GM21576 (cell line): ENCODE measurements around the gene KCNQ5.
A peak's percentile ranks its signal among the peaks of the same experiment; 100 is the strongest.

Experiments used
- ATAC-seq: cut with Tn5 transposase; IDR thresholded peaks from one replicate; pipeline ENCODE4 v1.9.1; 2021; ENCODE audit warnings: mild to moderate bottlenecking, moderate library complexity; ENCODE audit not compliant: unreplicated experiment

The KCNQ5 gene

GRCh38 chr6:72639920-72640614 is 18.2 kb downstream of the KCNQ5 start:
- ATAC-seq, result no peak

DNA sequence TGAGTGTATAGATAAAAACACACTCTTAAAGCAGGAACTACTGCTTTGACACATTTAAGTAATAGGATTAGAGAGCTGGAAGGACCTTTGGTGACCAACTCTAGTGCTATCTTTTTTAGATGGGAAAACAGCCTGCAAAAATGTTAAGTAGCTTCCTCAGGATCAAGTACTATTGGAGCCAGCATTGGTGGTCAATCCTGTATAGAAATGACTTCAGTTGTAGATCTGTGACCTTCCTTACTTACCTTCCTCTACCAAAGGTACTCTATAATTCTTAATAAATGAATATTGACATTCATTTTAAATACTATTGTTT is 18.7 kb downstream of the KCNQ5 start:
- no peak for ATAC-seq

DNA sequence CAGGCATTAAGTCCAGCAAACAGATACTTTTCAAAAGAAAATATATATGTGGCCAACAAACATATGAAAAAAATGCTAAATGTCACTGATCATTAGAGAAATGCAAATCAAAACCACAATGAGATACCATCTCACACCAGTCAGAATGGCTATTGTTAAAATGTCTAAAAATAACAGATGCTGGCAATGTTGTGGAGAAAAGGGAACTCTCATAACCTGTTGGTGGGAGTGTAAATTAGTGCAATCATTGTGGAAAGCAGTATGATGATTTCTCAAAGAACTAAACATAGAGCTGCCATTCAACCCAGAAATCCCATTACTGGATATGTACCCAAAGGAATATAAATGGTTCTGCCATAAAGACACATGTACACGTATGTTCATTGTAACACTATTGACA is 20.6 kb downstream of the KCNQ5 start:
- ATAC-seq, result no peak

- no peak for ATAC-seq
These were observed 21.4 kb downstream of the KCNQ5 start for GRCh38 chr6:72643214-72643613.

- no peak for ATAC-seq
These were observed 25.0 kb downstream of the KCNQ5 start for GRCh38 chr6:72646604-72647485.

DNA sequence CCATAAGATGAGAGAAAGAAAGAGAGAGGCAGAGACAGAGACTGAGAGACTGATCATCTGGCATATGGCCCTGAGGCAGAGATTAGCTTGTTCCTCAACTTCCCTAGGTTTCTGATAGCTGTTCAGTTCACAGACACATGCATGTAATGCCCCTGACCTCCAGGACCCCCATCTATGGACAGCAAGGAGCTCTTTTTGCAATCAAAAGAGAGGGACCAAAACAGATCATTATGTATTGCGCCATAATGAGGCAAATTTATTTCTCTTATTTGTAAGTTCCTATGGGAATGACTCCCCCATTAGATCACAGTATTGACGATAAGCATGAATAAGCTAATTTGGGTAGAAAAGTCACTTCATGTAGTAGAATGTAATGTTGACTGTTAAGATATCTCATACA is 25.6 kb downstream of the KCNQ5 start:
- no peak for ATAC-seq

- ATAC-seq, result peak; percentile 47
These were observed 27.4 kb downstream of the KCNQ5 start for GRCh38 chr6:72649032-72649984.

DNA sequence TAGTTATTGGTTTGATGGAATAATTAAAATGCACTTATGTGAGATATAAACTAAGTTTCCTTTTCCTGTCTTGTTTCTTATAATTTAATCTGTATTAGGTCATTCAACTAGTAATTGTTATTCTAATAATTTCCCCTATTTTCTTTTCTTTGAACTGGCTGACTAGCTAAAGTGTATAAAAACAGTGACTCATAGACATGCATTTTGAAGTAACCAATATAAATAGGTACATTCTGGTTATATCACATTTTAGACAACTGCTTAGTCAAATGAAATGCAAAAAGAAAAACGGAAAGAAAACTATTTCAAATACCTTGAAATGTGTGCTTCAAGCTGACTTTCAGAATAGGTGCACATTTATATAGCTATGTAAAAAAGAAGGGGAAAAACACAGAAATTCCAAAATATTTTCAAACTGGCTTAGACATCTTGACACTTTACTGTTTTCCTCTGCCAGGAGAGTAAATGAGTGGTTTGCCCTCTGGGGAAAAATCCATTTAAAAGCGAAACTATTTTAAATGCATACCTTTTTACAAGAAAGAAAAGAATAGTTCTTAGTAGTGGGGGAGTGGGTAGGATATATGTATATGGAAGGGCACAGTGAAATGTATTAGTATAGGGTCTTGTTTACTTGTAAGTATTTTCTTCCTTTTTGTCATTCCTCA is 28.3 kb downstream of the KCNQ5 start:
- ATAC-seq, result no peak

DNA sequence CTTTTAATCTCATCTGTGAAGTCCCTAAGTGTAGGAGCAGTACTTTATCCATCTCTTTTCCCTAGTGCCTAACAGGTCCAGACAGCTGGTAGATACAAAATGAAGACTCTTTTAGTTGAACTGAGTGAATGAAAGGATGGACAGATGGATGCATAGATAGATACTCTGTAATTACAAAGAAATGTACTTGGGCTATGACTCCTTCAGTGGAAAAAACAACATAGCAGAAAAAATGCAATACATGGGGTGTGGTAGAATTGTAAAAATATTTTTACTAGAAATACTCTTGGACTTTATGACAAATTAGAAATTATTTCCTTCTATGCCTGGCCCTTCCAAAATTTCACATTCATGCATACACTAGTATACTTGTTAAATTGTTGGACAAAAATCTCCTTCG is 29.3 kb downstream of the KCNQ5 start:
- no peak for ATAC-seq

DNA sequence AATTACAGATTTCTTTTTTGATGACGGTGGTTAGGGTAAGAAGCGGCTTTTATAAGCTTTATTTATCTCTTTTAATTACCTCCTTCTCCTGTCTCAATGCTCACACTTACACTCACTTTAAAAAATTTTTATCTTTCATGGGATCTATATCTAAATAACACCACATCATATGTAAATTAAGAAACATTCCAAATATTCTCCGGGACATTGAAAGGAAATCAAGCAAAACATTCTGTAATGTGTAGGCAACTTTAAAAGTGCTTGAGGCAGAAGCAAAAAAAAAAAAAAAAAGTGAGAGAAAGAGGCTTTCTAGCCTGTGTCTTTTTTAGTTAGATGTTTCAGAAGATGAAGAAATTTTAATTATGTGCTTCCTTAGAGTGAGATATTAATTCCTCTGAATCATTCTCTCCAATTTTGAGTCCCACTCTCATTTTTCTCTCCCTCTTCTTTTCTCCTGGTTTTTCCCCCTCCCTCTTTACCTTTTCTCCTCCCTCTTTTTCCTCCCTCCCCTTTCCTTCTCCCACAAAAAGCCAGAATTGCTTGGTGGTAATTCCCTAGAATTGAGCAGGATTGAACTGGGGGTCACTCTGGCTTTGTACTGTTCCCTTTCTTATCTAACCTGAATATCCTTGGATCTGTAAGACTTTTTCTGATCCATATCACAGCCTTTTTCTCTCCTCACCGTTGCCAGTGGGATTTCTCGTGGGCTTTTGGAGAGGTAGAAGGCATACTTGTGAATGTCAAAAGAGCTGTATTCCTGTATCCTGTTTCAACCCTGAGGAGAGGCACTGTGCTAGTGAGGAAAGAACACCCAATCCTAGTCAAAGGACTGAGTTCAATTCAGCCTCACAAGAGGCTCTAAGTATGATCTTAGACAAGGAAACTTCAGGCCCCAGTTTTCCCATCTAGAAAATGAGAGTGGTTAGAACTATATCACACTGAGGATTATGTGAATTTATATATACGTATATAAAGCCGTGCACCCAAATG is 30.4 kb downstream of the KCNQ5 start:
- no peak for ATAC-seq

GRCh38 chr6:72653026-72653425 is 31.2 kb downstream of the KCNQ5 start:
- no peak for ATAC-seq

GRCh38 chr6:72654071-72654621 is 32.3 kb downstream of the KCNQ5 start:
- ATAC-seq, result peak; percentile 78

DNA sequence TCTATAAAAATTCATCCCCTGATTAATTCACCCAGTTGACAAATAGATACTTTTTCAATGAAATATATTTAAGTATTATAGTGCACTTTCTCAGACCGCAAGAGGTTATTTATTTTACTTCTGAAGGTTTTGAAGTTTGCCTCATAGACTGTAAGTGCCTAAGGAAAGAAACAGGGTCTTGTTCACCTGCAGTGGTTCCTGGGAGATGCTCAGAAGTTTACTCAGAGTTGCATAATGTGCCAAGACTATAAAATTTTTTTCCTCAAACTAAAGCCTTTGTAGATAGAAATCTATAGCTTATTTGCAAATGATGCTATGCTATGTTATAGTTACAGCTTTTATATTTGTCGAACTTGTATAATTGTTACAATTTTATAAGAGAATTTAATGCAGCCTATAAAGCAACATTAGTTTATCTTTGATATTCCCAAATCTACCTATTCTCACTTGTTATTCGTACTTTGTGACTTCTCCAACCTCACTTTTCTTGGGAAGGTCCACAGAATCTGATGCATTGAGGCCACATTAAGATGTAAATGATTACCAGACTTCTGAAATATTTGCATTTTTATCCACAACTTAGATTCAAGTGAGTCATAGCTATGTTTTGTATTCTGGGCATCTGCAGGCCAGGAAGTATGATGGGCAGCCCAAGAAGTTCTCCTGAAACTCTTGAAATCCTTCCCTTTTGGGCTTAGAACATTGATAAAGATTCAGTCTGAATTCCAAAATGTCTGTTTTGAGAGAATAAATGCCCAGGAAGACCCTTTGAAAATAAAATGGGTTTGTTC is 35.7 kb downstream of the KCNQ5 start:
- no peak for ATAC-seq

- no peak for ATAC-seq
These were observed 37.9 kb downstream of the KCNQ5 start for GRCh38 chr6:72659754-72660153.

DNA sequence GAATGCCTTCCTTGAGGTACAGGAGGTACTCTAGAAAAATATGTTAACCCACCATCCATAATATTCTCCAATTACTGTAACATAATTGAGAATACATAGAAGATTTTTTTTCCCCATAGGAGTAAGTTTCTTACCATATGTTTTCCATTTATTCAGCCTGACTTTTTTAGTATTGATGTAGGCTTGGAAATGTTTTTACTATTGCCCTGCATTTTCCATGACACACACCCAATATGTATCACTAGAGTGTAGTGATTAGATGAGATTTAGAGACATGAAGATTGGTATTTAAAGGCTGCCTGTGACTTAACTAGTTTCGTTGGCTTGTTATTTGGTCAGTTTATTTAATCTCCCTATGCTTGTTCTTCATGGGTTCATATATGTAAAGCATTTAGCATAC is 39.5 kb downstream of the KCNQ5 start:
- no peak for ATAC-seq

GRCh38 chr6:72665599-72665998 is 43.7 kb downstream of the KCNQ5 start:
- no peak for ATAC-seq

GRCh38 chr6:72669324-72669723 is 47.5 kb downstream of the KCNQ5 start:
- ATAC-seq, result no peak

GRCh38 chr6:72672906-72673305 is 51.0 kb downstream of the KCNQ5 start:
- ATAC-seq, result no peak

GRCh38 chr6:72674842-72675241 is 53.0 kb downstream of the KCNQ5 start:
- no peak for ATAC-seq
